Measurements from ENCODE around the gene ZNF362.
A peak's percentile ranks its signal among the peaks of the same experiment; 100 is the strongest.

Gene ZNF362

DNA sequence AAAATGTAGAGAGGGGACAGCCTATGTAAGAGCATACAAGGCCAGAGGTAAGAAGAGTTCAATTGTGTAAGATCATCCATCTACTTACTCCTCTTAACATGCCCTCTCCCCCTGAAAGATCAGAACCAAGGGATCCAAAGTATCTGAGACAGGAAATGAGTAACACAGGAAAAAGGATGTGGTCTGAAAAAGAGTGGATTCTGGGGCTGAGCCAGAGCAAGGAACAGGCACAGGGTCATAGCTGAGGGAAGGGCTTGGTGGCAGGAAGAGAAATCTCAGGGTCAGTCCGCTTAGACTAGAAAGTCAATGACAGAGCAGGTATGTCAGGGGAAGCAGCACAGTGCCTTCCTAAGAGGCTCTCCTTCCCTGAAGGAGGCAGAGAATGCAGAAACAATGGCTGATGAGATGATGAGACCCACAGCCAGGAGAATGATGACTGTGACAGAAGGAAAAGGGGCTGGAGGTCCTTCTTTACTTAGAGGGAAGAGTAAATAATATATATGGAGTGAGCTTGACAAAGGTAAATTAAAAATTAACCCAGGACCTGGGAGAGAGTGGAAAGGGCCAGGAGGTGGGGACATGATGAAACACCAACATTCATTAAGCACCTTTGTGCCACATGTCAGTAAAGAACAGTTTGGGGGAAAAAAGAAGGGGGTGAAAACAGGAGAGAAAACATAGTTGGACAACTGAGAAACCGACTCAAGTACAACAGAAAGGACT lies 90.8 kb downstream of the ZNF362 start:
- no peak for DNase-seq (ENCODE audit: low spot score)

DNA sequence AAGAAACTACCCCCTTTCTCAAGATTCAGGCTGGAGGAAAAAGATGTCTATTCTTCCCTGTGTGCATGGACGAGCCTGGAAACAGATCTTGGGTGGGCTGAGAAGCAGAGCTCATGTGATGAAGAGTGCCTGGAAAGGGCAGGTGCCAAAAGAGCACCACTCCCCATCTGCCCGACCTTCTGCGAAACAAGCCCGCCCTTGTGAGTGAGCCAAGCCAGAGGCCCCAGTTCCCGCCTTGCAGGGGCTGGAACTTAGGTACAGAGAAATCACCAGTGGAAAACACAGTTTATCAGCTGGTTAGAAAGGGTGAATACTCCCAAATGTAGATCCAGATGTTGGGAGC lies 91.3 kb downstream of the ZNF362 start:
- DNase-seq (ENCODE audit: low spot score): no peak

DNA sequence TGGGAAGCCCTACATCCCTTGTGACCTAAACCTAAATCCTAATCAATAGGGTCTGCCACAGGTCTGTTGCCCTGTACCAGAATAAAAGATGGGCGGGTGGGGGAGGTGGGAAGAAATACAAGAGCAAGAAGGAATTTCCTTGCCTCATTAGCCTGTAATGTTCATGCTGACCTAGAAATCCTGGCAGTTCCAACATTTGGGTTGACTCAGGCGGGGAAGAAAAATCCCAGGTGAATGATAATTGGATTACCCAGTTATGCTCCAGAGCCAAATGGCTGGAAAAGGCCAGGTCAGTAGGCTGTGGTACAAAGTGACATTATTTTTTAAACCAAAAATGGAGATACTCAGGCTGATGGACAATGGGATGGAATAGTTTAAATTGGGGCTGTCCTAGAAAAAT lies 91.9 kb downstream of the ZNF362 start:
- no peak for DNase-seq (ENCODE audit: low spot score)

DNA sequence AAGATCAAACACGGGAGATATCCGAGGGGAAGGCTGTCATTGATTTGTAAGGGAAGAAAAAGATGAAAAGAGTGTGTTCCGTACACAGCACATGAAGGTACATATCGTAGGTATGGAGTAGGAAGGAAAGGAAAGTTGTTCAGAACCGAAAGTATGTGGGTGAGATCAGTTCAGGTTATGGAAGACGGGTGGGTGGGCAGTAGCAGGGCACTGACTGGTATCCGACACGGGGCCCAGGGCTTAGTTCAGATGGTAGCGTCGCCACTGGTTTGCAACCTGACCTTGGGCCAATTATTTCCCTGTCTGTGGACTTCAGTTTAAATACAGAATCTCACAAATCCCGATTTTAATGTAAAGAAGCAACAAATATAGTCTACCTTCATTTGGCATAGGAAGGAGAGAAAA lies 92.4 kb downstream of the ZNF362 start:
- DNase-seq (ENCODE audit: low spot score): peak; percentile 35

DNA sequence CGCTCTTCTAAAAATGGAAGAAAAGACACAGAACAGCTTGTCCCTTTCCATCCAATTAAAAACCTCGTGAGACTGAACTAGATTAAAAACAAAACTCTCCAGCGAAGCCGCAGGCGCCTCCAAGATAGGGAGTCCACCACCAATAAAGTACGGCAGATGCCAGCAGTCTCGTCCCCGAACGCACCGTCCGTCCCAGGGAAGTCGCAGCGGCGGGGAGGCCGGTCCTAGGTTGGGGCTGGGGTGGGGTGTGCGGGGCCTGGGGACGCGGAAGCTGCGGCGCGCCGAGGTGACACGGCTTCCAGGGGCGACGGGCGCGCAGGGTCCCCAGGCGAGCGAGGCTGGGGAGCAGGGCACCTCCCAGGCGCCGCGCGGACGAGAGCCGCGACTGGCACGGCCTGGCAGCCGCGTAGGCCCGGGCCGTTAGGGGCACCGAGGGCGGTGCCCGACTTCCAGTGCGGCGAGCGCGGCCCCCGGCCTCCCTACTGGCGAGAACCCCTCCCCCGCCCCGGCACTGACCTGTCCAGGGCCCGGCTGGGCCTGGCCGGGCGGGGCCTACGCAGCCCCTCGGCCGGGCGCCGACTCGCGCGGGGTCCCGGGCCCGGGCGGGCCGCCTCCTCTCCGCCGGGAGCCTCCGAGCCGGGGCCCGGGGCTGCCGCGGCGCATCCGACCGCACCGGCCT lies 92.9 kb downstream of the ZNF362 start:
- peak; percentile 72 for DNase-seq (ENCODE audit: low spot score)

DNA sequence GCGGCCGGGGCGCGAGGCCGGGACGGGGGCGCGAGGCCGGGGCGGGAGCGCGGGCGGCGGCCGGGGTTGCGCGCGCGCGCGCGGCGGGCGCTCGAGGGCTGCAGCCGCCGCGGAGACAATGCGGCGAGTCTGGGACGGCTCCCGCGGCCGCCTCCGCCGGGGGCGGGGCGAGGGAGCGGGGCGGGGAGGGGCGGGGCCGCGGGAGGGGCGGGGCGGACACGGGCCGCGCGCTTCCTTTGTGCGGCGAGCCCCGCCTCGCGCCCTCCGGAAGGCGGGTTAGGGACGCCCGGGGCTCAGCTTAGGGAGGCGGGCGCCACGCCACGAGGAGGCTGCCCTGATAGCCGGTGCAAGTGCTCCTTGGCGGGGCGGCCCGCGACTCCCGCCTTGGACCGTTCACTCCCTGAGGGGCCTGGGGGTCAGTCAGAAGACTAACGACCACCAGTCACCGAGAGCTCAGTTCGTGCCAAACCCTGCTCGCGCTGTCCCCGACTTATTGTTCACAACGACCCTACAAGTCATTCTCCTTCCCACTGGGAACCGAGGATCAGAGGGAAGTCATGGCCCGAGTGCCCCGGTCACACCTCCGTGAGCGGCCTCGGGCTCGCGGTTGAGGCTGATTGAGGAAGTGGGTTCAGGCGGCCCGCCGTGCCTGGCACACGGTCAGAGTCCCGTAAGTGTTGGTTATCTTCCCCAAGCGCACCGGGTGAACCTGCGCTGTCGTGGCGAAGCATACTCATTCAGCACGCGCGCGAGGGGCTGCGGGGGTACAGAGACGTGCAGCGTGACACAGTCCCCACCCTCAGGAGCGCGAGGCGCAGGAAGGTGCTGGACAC lies 93.7 kb downstream of the ZNF362 start:
- DNase-seq (ENCODE audit: low spot score): peak; percentile 94

Measured in germinal center (tissue), 1 donor.